ENCODE results near the gene ENPEP. TPM values are rescaled to one million over a fixed set of nuclear protein-coding genes. Genes with fewer than 3 reads are reported as not detected.

The ENPEP gene
- total RNA-seq, 4 donors from 2014 or later: 7.5 to 30.3 (median 15.7) TPM

- TF ChIP-seq CTCF (IDR thresholded peaks at IDR 0.05): no peak
- DNase-seq (ENCODE audit: low spot score): no peak
- no peak for ATAC-seq (ENCODE audit: low FRiP score)
Observed at GRCh38 chr4:110477836-110478235, 1.9 kb downstream of the ENPEP start.

GRCh38 chr4:110480031-110480549 is 4.1 kb downstream of the ENPEP start:
- DNase-seq (ENCODE audit: low spot score): no peak

GRCh38 chr4:110480746-110481271 is 4.9 kb downstream of the ENPEP start:
- no peak for TF ChIP-seq CTCF (IDR thresholded peaks at IDR 0.05)
- ATAC-seq (ENCODE audit: low FRiP score) (no peak), DNase-seq (ENCODE audit: low spot score) (no peak)

More at GRCh38 chr4:110480031-110480549, 4.1 kb downstream of the ENPEP start:
- no peak for ATAC-seq (ENCODE audit: low FRiP score)
- TF ChIP-seq CTCF (IDR thresholded peaks at IDR 0.05): no peak

GRCh38 chr4:110483516-110483915 is 7.6 kb downstream of the ENPEP start:
- TF ChIP-seq CTCF (IDR thresholded peaks at IDR 0.05): no peak
- ATAC-seq (ENCODE audit: low FRiP score): no peak
- no peak for DNase-seq (ENCODE audit: low spot score)

- DNase-seq (ENCODE audit: low spot score): no peak
- TF ChIP-seq CTCF (IDR thresholded peaks at IDR 0.05): no peak
- no peak for ATAC-seq (ENCODE audit: low FRiP score)
Observed at GRCh38 chr4:110484029-110484428, 8.1 kb downstream of the ENPEP start.

GRCh38 chr4:110484767-110485166 is 8.8 kb downstream of the ENPEP start:
- TF ChIP-seq CTCF (IDR thresholded peaks at IDR 0.05): no peak
- ATAC-seq (ENCODE audit: low FRiP score) (peak; percentile 71), DNase-seq (ENCODE audit: low spot score) (no peak)

GRCh38 chr4:110485452-110485851 is 9.5 kb downstream of the ENPEP start:
- TF ChIP-seq CTCF (IDR thresholded peaks at IDR 0.05): no peak
- ATAC-seq (ENCODE audit: low FRiP score) (no peak), DNase-seq (ENCODE audit: low spot score) (no peak)
